ENCODE results near the gene NUDT4.
"Not testable (repeated sequence)": the region's sequence is repeated elsewhere in the genome, so short reads cannot be mapped to it uniquely, and the experiment has no call there.

Gene NUDT4

GRCh38 chr12:93402333-93403311, 24.9 kb downstream of the NUDT4 start:
- no peak for DNase-seq (ENCODE audit: low spot score)

- no peak for DNase-seq (ENCODE audit: low spot score)
Measured at GRCh38 chr12:93403988-93404803, 26.5 kb downstream of the NUDT4 start.

DNA sequence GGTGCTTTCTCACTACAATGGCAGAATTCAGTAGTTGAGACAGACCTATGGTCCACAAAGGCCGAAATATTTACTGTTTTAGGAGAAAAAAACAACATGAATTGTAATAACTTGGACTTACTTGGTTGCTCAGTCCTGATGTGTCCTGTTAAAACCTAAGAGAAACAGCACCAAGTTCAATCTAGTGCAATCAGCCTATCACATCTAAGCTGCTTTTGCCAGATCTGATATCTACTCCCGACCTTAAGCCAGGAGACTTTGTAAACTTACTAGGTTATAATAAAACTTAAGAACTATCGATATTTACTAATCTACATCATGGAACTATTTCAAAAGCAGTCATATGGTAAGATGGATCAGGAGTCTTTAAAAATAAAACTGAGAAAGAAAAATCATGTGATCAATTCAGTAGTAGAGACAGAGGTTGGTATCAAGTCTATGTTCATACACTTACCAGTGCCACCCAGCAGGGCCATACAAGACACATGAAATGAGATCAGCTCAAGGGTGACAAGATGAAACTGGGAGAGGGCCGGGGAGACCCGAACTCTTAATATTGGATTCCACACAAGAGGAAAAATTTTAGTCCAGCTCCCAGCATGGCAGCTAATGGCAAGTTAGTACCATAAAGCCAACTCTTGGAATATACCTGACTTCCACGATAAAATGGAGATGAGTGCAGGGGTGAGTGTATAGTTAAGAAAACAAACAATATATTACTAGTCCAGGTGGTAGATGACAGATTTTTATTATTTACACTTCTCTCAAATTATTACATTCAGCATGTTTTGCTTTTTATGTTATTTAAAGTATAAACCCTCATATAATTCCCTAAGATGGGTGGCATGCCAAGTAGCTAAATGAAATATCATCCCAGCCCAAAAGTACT, 27.5 kb downstream of the NUDT4 start:
- no peak for DNase-seq (ENCODE audit: low spot score)

DNA sequence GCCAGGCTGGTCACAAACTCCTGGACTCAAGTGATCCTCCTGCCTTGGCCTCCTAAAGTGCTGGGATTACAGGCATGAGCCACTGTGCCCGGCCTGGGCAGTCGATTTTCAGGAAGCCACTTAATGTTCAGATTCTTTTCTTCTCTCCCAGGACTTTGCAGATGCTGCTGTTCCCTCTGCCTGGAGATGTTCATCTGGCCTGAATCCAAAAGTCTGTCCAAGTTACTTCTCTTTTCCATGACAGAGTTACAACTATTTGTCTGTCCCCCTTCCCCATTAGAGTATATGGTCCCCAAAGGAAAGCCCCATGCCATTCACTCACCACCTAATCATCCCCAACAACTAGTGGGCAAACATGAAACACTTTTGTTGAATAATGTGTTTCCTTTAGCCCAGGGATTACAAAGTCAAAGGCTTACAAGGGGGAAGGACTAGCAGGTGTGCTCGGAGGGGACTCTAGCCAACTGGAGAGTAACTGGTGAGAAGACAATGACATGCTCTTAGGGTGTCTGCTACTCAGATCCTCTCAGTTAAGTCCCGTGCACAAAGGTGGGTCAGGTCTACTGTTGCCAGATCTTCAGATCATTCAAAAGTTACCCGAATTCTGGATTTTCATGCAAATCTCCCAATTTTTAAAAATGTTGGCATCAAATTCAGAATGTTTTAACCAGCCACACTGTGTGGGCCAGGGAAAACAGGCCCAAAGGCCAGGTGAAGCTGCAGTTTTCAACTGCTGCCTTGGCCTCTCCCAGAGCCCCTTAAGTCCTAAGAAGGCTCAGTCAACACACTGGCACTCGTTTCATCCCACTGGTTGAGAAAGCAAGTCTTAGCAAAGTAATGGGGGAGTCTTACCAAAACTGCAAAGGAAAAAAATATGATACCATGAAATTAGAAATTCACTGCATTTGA, 29.6 kb downstream of the NUDT4 start:
- DNase-seq (ENCODE audit: low spot score): no peak

DNA sequence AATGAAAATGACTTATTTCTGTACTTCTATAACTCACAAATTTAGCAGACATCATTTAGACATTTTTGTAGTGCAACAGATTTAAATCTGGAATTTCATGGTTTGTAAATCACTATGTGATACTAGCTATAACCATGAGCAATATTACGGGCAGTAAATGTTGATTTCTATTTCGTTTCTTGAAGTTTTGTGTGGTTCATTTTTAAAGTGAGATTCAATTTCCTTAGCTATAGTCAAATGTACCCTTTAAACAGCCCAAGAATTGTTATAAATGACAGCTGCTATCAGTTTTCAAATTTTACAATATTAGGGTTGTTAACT, 30.2 kb downstream of the NUDT4 start:
- no peak for DNase-seq (ENCODE audit: low spot score)

DNA sequence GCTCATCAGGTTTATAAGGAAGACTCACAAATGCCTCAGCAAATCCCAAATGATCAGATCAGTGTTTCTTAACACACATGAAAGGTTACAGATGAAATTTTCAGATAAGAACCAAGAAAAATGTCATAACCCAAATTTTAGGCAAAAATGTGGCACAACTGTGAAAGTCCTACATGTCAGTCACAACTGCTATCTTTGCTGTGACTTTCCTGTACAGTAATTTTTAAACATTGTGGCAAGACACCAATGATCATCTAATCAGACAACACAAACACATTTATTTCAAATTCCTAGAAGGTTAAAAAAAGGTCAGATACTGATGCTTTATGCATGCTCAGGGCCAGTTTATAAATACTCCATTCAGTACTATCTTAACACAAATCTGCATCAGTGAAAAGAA, 31.1 kb downstream of the NUDT4 start:
- DNase-seq (ENCODE audit: low spot score): no peak

DNA sequence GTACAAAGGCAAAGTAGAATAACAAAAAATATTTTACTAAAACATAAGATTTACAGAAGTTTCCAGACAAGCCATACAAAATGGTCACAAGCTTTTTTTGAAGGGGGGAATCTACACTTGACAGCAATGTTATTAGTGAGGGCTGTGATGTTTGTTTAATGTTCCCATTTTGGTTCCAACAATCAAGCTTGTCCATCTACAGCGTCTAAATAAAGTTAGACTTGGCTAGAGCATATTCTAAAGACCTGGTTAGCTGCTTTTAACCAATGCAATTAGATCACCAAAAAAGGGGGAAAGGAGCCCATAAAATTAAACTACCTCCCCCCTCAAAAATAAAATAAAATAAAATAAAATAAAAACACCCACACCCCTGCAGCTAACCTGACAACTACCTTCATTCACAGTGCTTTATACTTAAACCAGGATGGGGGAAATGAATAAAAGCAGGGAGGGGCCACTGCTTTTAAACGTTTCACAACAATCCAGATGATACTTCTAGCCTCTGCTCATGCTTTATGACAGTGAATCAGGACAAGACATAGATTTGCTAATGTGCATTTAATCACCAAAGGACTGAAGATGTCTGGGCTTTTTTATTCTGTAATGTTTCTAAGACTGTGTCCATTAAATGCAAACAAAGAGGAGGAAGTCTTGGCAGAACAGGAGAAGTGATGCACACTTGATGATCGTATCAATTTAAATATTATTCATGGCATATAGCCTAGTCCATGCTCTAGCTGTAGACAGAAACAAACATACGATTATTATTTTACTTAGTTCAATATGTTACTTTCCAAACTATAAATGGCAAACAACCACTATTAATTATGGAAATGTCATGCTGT, 31.8 kb downstream of the NUDT4 start:
- DNase-seq (ENCODE audit: low spot score): not testable (repeated sequence)

DNA sequence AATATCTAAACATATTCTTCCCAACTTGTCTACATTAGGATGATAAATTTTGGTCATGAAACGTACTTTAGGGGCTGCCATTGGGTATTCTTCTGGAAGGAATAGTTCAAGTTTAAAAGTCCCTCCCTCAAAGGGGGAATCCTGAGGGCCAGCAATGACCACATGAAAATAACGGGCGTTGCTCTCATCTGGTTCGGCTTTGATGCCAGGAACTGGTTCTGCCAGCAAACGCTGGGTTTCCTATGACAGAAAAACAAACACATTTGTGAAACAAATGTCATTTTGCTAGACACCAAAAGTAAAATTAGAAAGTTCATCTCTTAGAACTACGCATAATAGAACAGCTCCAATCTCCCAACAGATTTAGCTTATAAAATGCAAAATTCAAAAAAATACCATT, 33.3 kb downstream of the NUDT4 start:
- not testable (repeated sequence) for DNase-seq (ENCODE audit: low spot score)

DNA sequence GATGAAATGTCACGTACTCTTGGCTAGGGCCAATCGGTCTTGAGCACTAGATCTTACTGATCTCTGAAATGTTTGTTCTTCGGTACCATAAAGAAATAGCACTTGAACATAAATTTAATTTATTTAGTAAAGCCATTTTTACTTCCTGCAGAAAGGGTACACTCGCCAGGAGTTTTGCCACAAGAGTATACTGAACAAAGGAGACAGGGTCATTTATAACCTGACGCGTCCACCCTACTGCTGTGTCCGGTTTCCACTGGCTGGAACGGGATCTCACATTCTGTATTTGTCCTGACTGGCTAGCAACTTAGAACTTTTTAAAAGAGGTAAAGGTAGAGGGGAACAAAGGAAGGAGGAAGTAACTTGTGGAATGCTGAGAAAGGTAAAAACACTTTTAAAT, 34.7 kb downstream of the NUDT4 start:
- not testable (repeated sequence) for DNase-seq (ENCODE audit: low spot score)

- DNase-seq (ENCODE audit: low spot score): no peak
Measured at GRCh38 chr12:93413064-93413463, 35.3 kb downstream of the NUDT4 start.

DNA sequence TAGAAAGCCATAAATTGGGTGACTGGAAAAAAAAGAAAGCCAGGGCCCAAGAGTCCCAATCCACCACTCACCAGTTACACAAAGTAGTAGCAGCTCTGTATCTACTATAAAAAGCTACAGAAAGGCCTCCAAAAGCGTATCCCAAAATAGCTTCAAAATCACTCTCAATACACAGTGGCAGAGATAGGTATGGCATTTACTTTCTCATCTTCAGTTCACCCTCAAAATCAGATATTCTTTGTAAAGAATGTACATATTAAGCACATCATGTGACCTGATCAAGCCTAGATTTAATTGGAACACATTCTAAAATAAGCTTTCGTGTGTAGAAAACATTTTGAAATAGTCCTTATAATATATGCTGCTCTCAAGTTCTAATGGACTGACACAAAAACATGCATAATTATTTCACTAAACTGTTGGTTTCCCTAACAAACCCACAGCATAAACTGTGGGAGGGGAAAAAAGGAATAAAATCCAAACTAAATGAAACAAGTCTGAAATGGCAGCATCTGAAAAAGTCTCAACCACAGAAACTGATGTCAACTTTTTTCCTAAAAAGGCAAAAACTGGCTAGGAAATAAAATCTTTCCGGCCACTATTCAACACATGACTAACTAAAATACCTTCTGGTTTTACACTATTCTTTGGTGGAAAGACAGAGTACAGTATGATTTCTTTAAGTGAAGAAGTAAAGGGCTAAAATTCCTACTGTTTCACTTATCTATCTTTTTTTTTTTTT, 38.2 kb downstream of the NUDT4 start:
- no peak for DNase-seq (ENCODE audit: low spot score)

DNA sequence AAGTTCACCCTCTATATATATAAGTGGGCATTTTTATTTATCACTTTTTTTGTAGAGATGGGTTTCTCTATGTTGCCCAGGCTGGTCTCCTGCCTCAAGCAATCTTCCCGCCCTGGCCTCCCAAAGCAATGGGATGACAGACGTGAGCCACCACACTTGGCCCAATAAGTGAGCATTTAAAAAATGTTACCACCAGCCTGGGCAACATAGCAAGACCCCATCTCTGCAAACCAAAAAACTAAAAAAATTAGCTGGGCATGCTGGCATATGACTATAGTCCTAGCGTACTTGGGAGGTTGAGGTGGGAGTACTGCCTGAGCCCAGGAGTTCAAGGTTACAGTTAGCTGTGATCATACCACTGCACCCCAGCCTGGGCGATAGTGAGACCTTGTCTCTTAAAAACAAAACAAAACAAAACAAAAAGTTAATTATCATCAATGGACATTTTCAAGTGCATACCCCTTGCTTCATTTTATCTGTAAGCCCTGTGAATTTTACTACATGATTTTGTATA, 40.3 kb downstream of the NUDT4 start:
- no peak for DNase-seq (ENCODE audit: low spot score)

GRCh38 chr12:93419388-93420034, 41.8 kb downstream of the NUDT4 start:
- peak; percentile 59 for DNase-seq (ENCODE audit: low spot score)

GRCh38 chr12:93422050-93422449, 44.3 kb downstream of the NUDT4 start:
- DNase-seq (ENCODE audit: low spot score): no peak

DNA sequence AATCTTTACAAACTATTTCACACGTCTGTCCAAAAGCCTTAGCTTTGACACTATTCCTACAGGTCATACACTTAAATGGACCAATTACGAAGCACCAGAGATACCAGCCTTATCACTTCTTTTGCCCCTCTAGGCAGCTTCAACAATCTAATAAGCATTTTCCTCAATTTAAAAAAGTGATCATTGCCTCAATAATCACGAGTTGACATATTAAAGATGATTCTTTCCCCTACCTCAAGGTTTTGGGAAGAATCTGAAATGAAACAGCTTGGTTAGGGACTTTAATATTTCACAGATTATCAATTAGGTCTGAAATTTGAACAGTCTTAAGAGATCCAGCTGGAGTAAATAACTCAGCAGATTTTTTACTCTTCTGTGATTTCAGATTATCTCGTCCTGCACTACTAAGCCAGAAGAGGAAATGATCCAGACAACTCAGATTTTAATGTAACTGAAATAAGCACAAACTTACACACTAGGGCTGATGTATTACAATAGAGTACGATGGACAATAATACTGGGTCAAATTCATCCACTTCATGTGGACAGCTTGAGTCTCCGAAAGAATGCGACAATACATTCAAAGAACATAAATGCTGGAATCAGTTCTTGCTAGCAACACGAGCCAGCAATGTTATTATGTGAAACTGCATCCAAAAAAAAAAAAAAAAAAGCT, 48.1 kb downstream of the NUDT4 start:
- no peak for DNase-seq (ENCODE audit: low spot score)

- DNase-seq (ENCODE audit: low spot score): no peak
Measured at GRCh38 chr12:93426412-93426805, 48.7 kb downstream of the NUDT4 start.

GRCh38 chr12:93427779-93428564, 50.2 kb downstream of the NUDT4 start:
- no peak for DNase-seq (ENCODE audit: low spot score)

All from kidney capillary endothelial cell (primary cell).